Measurements from ENCODE around the gene FUT1.

DNA sequence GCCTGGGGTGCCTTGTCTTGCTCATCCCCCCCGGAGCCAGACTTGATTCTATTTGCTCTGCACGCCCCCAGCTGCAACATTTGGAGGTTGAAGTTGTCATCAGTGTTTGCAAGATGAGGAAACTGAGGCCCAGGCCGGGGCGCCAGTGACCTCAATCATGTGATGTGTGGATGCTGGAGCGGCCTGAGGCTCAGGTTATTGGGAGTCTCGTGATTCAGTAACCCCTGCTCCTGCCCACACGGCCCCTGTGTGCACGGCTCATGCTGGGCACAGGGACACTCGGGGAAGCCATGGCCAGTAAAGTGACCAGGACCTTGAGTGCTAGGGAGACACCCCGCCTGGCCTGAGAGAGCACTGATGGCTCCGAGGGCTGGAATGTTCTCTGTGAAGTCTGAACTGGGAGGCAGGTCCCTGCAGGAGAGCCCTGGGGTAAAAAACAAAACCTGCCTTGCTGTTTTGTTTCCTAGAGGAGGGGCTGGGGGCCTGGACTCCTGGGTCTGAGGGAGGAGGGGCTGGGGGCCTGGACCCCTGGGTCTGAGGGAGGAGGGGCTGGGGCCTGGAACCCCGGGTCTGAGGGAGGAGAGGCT, 4.7 kb upstream of the FUT1 start:
- no peak for TF ChIP-seq CTCF (IDR thresholded peaks at IDR 0.05; ENCODE audit: low read depth, low read length)
- TF ChIP-seq EZH2phosphoT487 (IDR thresholded peaks at IDR 0.05; ENCODE audit: low read depth): no peak

All from OCI-LY3 (cell line).